ENCODE results near the gene PLEKHA7. TPM values are rescaled to one million over a fixed set of nuclear protein-coding genes. Genes with fewer than 3 reads are reported as not detected.

PLEKHA7 gene
- total and polyA plus RNA-seq, 2 of the 13 experiments (the other 11 are each of a cell fraction or from before 2014, with no cell fraction given), result 17.5 to 18.7 TPM

GRCh38 chr11:16981651-16982194 is 32.5 kb downstream of the PLEKHA7 start (continued):
- TF ChIP-seq ZNF142 (CRISPR knock-in tag; IDR thresholded peaks at IDR 0.05), result no peak
- TF ChIP-seq SRSF1 (optimal IDR thresholded peaks at IDR 0.05; ENCODE audit: low read depth, low read length), result no peak
- TF ChIP-seq ZNF577 (CRISPR knock-in tag; IDR thresholded peaks at IDR 0.05; ENCODE audit: borderline replicate concordance, low read depth), result no peak
- no peak; the same call in 1 of the 2 replicates for TF ChIP-seq ZNF281 (CRISPR knock-in tag; IDR thresholded peaks at IDR 0.05; ENCODE audit: borderline replicate concordance)
- no peak for TF ChIP-seq RBM22 (optimal IDR thresholded peaks at IDR 0.05; ENCODE audit: low read length)
- TF ChIP-seq RFX5 (IDR thresholded peaks at IDR 0.05; ENCODE audit: low read depth, low read length), result no peak
- TF ChIP-seq TRIM22 (IDR thresholded peaks at IDR 0.05), result no peak
- no peak for TF ChIP-seq CAMTA2 (CRISPR knock-in tag; IDR thresholded peaks at IDR 0.05; ENCODE audit: borderline replicate concordance)
- no peak for TF ChIP-seq ZNF484 (CRISPR knock-in tag; IDR thresholded peaks at IDR 0.05; ENCODE audit: borderline replicate concordance, low read depth)
- TF ChIP-seq ZNF17 (CRISPR knock-in tag; IDR thresholded peaks at IDR 0.05), result no peak
- TF ChIP-seq TOE1 (CRISPR knock-in tag; IDR thresholded peaks at IDR 0.05), result no peak
- no peak for TF ChIP-seq ZNF207 (IDR thresholded peaks at IDR 0.05; ENCODE audit: borderline replicate concordance)
- TF ChIP-seq ZNF839 (CRISPR knock-in tag; IDR thresholded peaks at IDR 0.05; ENCODE audit: borderline replicate concordance), result no peak
- no peak for TF ChIP-seq TBL1XR1 (IDR thresholded peaks at IDR 0.05; ENCODE audit: borderline replicate concordance, low read length, partially characterized antibody)
- no peak for TF ChIP-seq ZFP41 (CRISPR knock-in tag; IDR thresholded peaks at IDR 0.05; ENCODE audit: borderline replicate concordance)
- TF ChIP-seq ETS1 (CRISPR knock-in tag; IDR thresholded peaks at IDR 0.05), result no peak
- peak; percentile 41; the same call in 1 of the 2 replicates for TF ChIP-seq MLX (CRISPR knock-in tag; IDR thresholded peaks at IDR 0.05)
- TF ChIP-seq ZNF652 (CRISPR knock-in tag; IDR thresholded peaks at IDR 0.05; ENCODE audit: borderline replicate concordance, low read depth), result no peak
